ENCODE data around the gene CRYM.

The CRYM gene

GRCh38 chr16:21244518-21245215, 33.4 kb downstream of the CRYM start:
- DNase-seq (ENCODE audit: low read depth), result no peak

- no peak for DNase-seq (ENCODE audit: low read depth)
These were observed 35.3 kb downstream of the CRYM start for GRCh38 chr16:21242756-21243155.

GRCh38 chr16:21239646-21240045, 38.4 kb downstream of the CRYM start:
- DNase-seq (ENCODE audit: low read depth), result no peak

GRCh38 chr16:21236831-21237230, 41.3 kb downstream of the CRYM start:
- no peak for DNase-seq (ENCODE audit: low read depth)

GRCh38 chr16:21235199-21235585, 42.9 kb downstream of the CRYM start:
- no peak for DNase-seq (ENCODE audit: low read depth)

GRCh38 chr16:21233521-21234150, 44.5 kb downstream of the CRYM start, which contains the start of gene ANKS4B:
TSS of gene ANKS4B (plus strand) at chr16:21233699. CDS start at chr16:21233738, 39 bp downstream.
- no peak for DNase-seq (ENCODE audit: low read depth)

- DNase-seq (ENCODE audit: low read depth), result no peak
These were observed 45.0 kb downstream of the CRYM start for GRCh38 chr16:21233045-21233520.

GRCh38 chr16:21228361-21228872, 49.7 kb downstream of the CRYM start:
- DNase-seq (ENCODE audit: low read depth), result no peak

GRCh38 chr16:21227866-21228265, 50.2 kb downstream of the CRYM start:
- DNase-seq (ENCODE audit: low read depth), result no peak

GRCh38 chr16:21226749-21227148, 51.3 kb downstream of the CRYM start:
- DNase-seq (ENCODE audit: low read depth), result no peak

- DNase-seq (ENCODE audit: low read depth), result no peak
These were observed 53.3 kb downstream of the CRYM start for GRCh38 chr16:21224800-21225199.

GRCh38 chr16:21223787-21224186, 54.3 kb downstream of the CRYM start:
- no peak for DNase-seq (ENCODE audit: low read depth)

GRCh38 chr16:21222495-21223337, 55.4 kb downstream of the CRYM start:
- no peak for DNase-seq (ENCODE audit: low read depth)

GRCh38 chr16:21219551-21219950, 58.5 kb downstream of the CRYM start:
- no peak for DNase-seq (ENCODE audit: low read depth)

GRCh38 chr16:21218153-21218552, 59.9 kb downstream of the CRYM start:
- DNase-seq (ENCODE audit: low read depth), result no peak

GRCh38 chr16:21217121-21217520, 61.0 kb downstream of the CRYM start:
- DNase-seq (ENCODE audit: low read depth), result no peak

GRCh38 chr16:21214086-21214485, 64.0 kb downstream of the CRYM start:
- no peak for DNase-seq (ENCODE audit: low read depth)

GRCh38 chr16:21211486-21211885, 66.6 kb downstream of the CRYM start, which contains the start of gene ZP2:
TSS of gene ZP2 (minus strand) at chr16:21211574. CDS start at chr16:21211547, 27 bp downstream.
- DNase-seq (ENCODE audit: low read depth), result no peak

Data from HS-27A (cell line).